ENCODE results near the gene MRPS2. TPM values are rescaled to one million over a fixed set of nuclear protein-coding genes. Genes with fewer than 3 reads are reported as not detected.

MRPS2 gene
- total and polyA plus RNA-seq, 10 of the 15 experiments (the other 5 are each of a cell fraction or from before 2014, with no cell fraction given): 3.3 to 103 (median 69.5) TPM

GRCh38 chr9:135552021-135552697 is 51.7 kb downstream of the MRPS2 start (continued):
- TF ChIP-seq SMAD5 (IDR thresholded peaks at IDR 0.05; ENCODE audit: low read depth): no peak

GRCh38 chr9:135552698-135553171 is 52.3 kb downstream of the MRPS2 start:
- ChIA-PET RAD21 (ENCODE audit: unreplicated experiment) (no interaction called here), CTCF (no interaction called here), SMC1A (ENCODE audit: uncharacterized antibody, unreplicated experiment) (no interaction called here), POLR2A (no interaction called here)
- no peak for TF ChIP-seq HDGF (IDR thresholded peaks at IDR 0.05)
- no peak for TF ChIP-seq SMAD1 (IDR thresholded peaks at IDR 0.05; ENCODE audit: low read depth, partially characterized antibody)
- TF ChIP-seq RAD51 (IDR thresholded peaks at IDR 0.05): no peak
- TF ChIP-seq IKZF2 (IDR thresholded peaks at IDR 0.05): no peak
- TF ChIP-seq IKZF1 (conservative IDR thresholded peaks at IDR 0.05): no peak
- no peak for TF ChIP-seq E2F8 (IDR thresholded peaks at IDR 0.05; ENCODE audit: low read depth, partially characterized antibody)
- TF ChIP-seq CBX3 (IDR thresholded peaks at IDR 0.05; ENCODE audit: borderline replicate concordance, low read depth): no peak
- TF ChIP-seq, protein P1, sequence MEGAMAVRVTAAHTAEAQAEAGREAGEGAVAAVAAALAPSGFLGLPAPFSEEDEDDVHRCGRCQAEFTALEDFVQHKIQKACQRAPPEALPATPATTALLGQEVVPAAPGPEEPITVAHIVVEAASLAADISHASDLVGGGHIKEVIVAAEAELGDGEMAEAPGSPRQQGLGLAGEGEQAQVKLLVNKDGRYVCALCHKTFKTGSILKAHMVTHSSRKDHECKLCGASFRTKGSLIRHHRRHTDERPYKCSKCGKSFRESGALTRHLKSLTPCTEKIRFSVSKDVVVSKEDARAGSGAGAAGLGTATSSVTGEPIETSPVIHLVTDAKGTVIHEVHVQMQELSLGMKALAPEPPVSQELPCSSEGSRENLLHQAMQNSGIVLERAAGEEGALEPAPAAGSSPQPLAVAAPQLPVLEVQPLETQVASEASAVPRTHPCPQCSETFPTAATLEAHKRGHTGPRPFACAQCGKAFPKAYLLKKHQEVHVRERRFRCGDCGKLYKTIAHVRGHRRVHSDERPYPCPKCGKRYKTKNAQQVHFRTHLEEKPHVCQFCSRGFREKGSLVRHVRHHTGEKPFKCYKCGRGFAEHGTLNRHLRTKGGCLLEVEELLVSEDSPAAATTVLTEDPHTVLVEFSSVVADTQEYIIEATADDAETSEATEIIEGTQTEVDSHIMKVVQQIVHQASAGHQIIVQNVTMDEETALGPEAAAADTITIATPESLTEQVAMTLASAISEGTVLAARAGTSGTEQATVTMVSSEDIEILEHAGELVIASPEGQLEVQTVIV (IDR thresholded peaks at IDR 0.05; ENCODE audit: borderline replicate concordance, partially characterized antibody): no peak
- no peak for TF ChIP-seq NFXL1 (IDR thresholded peaks at IDR 0.05; ENCODE audit: borderline replicate concordance)
- no peak for TF ChIP-seq ZNF384 (IDR thresholded peaks at IDR 0.05; ENCODE audit: borderline replicate concordance, low read depth, low read length)
- TF ChIP-seq NRF1 (conservative IDR thresholded peaks at IDR 0.05; ENCODE audit: low read depth, low read length): no peak
- no peak for TF ChIP-seq ESRRA (IDR thresholded peaks at IDR 0.05; ENCODE audit: low read length)
- TF ChIP-seq IRF5 (IDR thresholded peaks at IDR 0.05; ENCODE audit: borderline replicate concordance): no peak
- TF ChIP-seq CBX5 (IDR thresholded peaks at IDR 0.05; ENCODE audit: low read depth): no peak
- TF ChIP-seq SREBF2 (IDR thresholded peaks at IDR 0.05; ENCODE audit: low read length): no peak
- WGBS (ENCODE audit: insufficient coverage, insufficient replicate concordance, low lambda C conversion rate, missing lambda C conversion rate): 33% methylated on average over 12 of the region's 19 CpGs
- H3K27me3 ChIP-seq (replicated peaks in 1 of 2; ENCODE audit: control insufficient read depth in 2 of 2, insufficient read depth in 2 of 2, low read length in 1 of 2): no peaks in the 10 kb centered on the region
- in situ Hi-C loops (cut with MboI): no loop called here
- ATAC-seq: no peak
- intact Hi-C loops (cut with micrococcal nuclease; ENCODE audit: unreplicated experiment): no loop called here
- no peak for FAIRE-seq
- no peaks in the 10 kb centered on the region for H3K9me3 ChIP-seq (replicated peaks; ENCODE audit: control insufficient read depth, insufficient read depth, low read length)
- H3K79me2 ChIP-seq (ENCODE audit: control insufficient read depth, insufficient read depth, low read length): no peaks in the 10 kb centered on the region
- no peak overlapping the region for H3K4me3 ChIP-seq
- no peaks in the 10 kb centered on the region for H3K36me3 ChIP-seq (ENCODE audit: control insufficient read depth in 2 of 2, insufficient read depth in 2 of 2, low read length in 1 of 2)
- H3K9ac ChIP-seq (ENCODE audit: control insufficient read depth, insufficient read depth, low read length): no peak overlapping the region
- no peak overlapping the region for H3K27ac ChIP-seq (ENCODE audit: control insufficient read depth, insufficient read depth)
- DNase-seq (ENCODE audit: low read depth, low spot score): no peak
- no peak overlapping the region for H3K4me2 ChIP-seq (ENCODE audit: control insufficient read depth, insufficient read depth)
- no peaks in the 10 kb centered on the region for H4K20me1 ChIP-seq (ENCODE audit: control insufficient read depth, insufficient read depth)
- no peaks in the 10 kb centered on the region for H3K4me1 ChIP-seq (ENCODE audit: control insufficient read depth, insufficient read depth, low read length)
- H2AFZ ChIP-seq (ENCODE audit: control insufficient read depth, low read depth, low read length): no peak overlapping the region
- BruUV-seq (replicated peaks): no TSS peak

Measured in GM12878 (cell line).